SK-N-SH treated with all-trans-retinoic acid at 6 μM for 48 hours (cell line): ENCODE data around the gene RPGRIP1L.

Source experiments
- ATAC-seq: fragments of 200-7000 bp; cut with Tn5 transposase; 3 replicates; pipeline ENCODE4 v1.9.1; 2020; ENCODE audit warnings: mild to moderate bottlenecking, moderate library complexity
- ARNTL ChIP-seq: fragments of 450-650 bp; formaldehyde crosslinking; IDR thresholded peaks from 2 replicates; pipeline ENCODE4 v1.5.0; 2020; ENCODE audit warnings: low read depth, mild to moderate bottlenecking, moderate library complexity, borderline replicate concordance
- BACH2 ChIP-seq: fragments of 250-450 bp; sonication (Bioruptor Pico); IDR thresholded peaks from 2 replicates; pipeline ENCODE4 v1.9.0; 2021; ENCODE audit warnings: mild to moderate bottlenecking, borderline replicate concordance
- CSDC2 ChIP-seq: fragments of 250-450 bp; sonication (Bioruptor Pico); IDR thresholded peaks from 2 replicates; pipeline ENCODE4 v1.5.0; 2020; ENCODE audit warnings: mild to moderate bottlenecking, moderate library complexity
- ESRRG ChIP-seq: fragments of 250-450 bp; sonication (Bioruptor Pico); IDR thresholded peaks from 2 replicates; pipeline ENCODE4 v1.6.1; 2021; ENCODE audit warnings: mild to moderate bottlenecking
- ISL1 ChIP-seq: fragments of 250-450 bp; sonication (Bioruptor Pico); IDR thresholded peaks from 2 replicates; pipeline ENCODE4 v2.1.2; 2022; ENCODE audit warnings: mild to moderate bottlenecking, moderate library complexity
- OSR1 ChIP-seq: fragments of 250-450 bp; sonication (Bioruptor Pico); IDR thresholded peaks from 2 replicates; pipeline ENCODE4 v1.8.0; 2022; ENCODE audit warnings: moderate library complexity, mild to moderate bottlenecking, inconsistent platforms
- PPARA ChIP-seq: fragments of 250-450 bp; sonication (Bioruptor Pico); IDR thresholded peaks from 2 replicates; pipeline ENCODE4 v1.5.0; 2020; ENCODE audit warnings: mild to moderate bottlenecking, borderline replicate concordance
- RARB ChIP-seq: fragments of 250-450 bp; sonication (Bioruptor Pico); IDR thresholded peaks from 2 replicates; pipeline ENCODE4 v1.8.0; 2021; ENCODE audit warnings: mild to moderate bottlenecking, moderate library complexity
- SNAI2 ChIP-seq: fragments of 250-450 bp; sonication (Bioruptor Pico); IDR thresholded peaks from 2 replicates; pipeline ENCODE4 v1.5.0; 2020; ENCODE audit warnings: mild to moderate bottlenecking, moderate library complexity
- TCF4 ChIP-seq: fragments of 250-450 bp; sonication (Bioruptor Pico); IDR thresholded peaks from 2 replicates; pipeline ENCODE4 v1.8.0; 2021; ENCODE audit warnings: mild to moderate bottlenecking, moderate library complexity, borderline replicate concordance
- TOX ChIP-seq: fragments of 250-450 bp; sonication (Bioruptor Pico); IDR thresholded peaks from 2 replicates; pipeline ENCODE4 v1.8.0; 2021; ENCODE audit warnings: mild to moderate bottlenecking, moderate library complexity, borderline replicate concordance
- ZFP3 ChIP-seq: fragments of 250-450 bp; sonication (Bioruptor Pico); IDR thresholded peaks from 2 replicates; pipeline ENCODE4 v1.5.0; 2020; ENCODE audit warnings: mild to moderate bottlenecking, moderate library complexity
- ZFP30 ChIP-seq: fragments of 450-650 bp; formaldehyde crosslinking; IDR thresholded peaks from 2 replicates; pipeline ENCODE4 v1.5.0; 2022; ENCODE audit warnings: mild to moderate bottlenecking, moderate library complexity
- ZNF565 ChIP-seq: fragments of 450-650 bp; formaldehyde crosslinking; conservative IDR thresholded peaks from 2 replicates; pipeline ENCODE4 v1.5.0; 2020; ENCODE audit warnings: low read depth, mild to moderate bottlenecking, moderate library complexity
- ZNF70 ChIP-seq: fragments of 450-650 bp; formaldehyde crosslinking; IDR thresholded peaks from 2 replicates; pipeline ENCODE4 v1.5.0; 2020; ENCODE audit warnings: mild to moderate bottlenecking, moderate library complexity
- ZNF8 ChIP-seq: fragments of 450-650 bp; formaldehyde crosslinking; IDR thresholded peaks from 2 replicates; pipeline ENCODE4 v1.5.0; 2020; ENCODE audit warnings: mild to moderate bottlenecking, moderate library complexity
- TF ChIP-seq, protein P1 (sequence below): fragments of 250-450 bp; sonication (Bioruptor Pico); IDR thresholded peaks from 2 replicates; pipeline ENCODE4 v1.5.1; 2021; ENCODE audit warnings: mild to moderate bottlenecking, moderate library complexity
- TF ChIP-seq, protein P2 (sequence below): fragments of 250-450 bp; sonication (Bioruptor Pico); IDR thresholded peaks from 2 replicates; pipeline ENCODE4 v1.5.1; 2020; ENCODE audit warnings: low read depth, mild to moderate bottlenecking, moderate library complexity
- TF ChIP-seq, protein P3 (sequence below): fragments of 250-450 bp; sonication (Bioruptor Pico); IDR thresholded peaks from 2 replicates; pipeline ENCODE4 v1.8.0; 2021; ENCODE audit warnings: low read depth, mild to moderate bottlenecking, moderate library complexity, borderline replicate concordance
- TF ChIP-seq, protein P4 (sequence below): fragments of 250-450 bp; sonication (Bioruptor Pico); IDR thresholded peaks from 2 replicates; pipeline ENCODE4 v1.8.0; 2020; ENCODE audit warnings: mild to moderate bottlenecking, moderate library complexity, borderline replicate concordance
- TF ChIP-seq, protein P5 (sequence below): fragments of 250-450 bp; sonication (Bioruptor Pico); IDR thresholded peaks from 2 replicates; pipeline ENCODE4 v1.5.0; 2020; ENCODE audit warnings: mild to moderate bottlenecking, moderate library complexity

RPGRIP1L gene

DNA sequence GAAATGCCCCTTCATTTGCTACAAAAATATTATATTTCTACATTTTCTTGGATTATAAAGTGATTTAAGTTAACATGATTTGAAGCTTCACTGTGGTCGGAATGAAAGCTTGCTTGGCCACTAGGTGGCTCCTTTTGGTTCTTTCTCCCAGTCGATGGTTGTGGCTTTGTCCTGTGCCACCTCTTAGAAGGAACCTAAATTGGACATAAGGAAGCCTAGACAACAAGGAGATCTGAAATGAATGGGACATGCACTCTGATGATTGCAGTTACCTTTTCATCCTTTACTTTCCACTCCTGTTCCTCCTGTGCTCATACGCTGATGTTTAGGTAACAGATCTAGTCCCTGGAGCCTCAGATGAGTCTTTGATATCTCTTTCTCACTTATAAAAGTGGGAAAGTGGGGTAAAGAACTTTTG lies 39.5 kb upstream of the RPGRIP1L start:
- TF ChIP-seq, protein P1, sequence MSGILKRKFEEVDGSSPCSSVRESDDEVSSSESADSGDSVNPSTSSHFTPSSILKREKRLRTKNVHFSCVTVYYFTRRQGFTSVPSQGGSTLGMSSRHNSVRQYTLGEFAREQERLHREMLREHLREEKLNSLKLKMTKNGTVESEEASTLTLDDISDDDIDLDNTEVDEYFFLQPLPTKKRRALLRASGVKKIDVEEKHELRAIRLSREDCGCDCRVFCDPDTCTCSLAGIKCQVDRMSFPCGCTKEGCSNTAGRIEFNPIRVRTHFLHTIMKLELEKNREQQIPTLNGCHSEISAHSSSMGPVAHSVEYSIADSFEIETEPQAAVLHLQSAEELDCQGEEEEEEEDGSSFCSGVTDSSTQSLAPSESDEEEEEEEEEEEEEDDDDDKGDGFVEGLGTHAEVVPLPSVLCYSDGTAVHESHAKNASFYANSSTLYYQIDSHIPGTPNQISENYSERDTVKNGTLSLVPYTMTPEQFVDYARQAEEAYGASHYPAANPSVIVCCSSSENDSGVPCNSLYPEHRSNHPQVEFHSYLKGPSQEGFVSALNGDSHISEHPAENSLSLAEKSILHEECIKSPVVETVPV (CRISPR knock-in tag), result no peak
- TF ChIP-seq RARB (CRISPR knock-in tag) (no peak), TCF4 (CRISPR knock-in tag) (no peak), ZFP3 (CRISPR knock-in tag) (no peak), ZNF8 (CRISPR knock-in tag) (no peak), ARNTL (CRISPR knock-in tag) (no peak), ZNF70 (CRISPR knock-in tag) (no peak), BACH2 (no peak)
- TF ChIP-seq, protein P2, sequence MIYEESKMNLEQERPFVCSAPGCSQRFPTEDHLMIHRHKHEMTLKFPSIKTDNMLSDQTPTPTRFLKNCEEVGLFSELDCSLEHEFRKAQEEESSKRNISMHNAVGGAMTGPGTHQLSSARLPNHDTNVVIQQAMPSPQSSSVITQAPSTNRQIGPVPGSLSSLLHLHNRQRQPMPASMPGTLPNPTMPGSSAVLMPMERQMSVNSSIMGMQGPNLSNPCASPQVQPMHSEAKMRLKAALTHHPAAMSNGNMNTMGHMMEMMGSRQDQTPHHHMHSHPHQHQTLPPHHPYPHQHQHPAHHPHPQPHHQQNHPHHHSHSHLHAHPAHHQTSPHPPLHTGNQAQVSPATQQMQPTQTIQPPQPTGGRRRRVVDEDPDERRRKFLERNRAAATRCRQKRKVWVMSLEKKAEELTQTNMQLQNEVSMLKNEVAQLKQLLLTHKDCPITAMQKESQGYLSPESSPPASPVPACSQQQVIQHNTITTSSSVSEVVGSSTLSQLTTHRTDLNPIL (CRISPR knock-in tag), result no peak
- TF ChIP-seq, protein P3, sequence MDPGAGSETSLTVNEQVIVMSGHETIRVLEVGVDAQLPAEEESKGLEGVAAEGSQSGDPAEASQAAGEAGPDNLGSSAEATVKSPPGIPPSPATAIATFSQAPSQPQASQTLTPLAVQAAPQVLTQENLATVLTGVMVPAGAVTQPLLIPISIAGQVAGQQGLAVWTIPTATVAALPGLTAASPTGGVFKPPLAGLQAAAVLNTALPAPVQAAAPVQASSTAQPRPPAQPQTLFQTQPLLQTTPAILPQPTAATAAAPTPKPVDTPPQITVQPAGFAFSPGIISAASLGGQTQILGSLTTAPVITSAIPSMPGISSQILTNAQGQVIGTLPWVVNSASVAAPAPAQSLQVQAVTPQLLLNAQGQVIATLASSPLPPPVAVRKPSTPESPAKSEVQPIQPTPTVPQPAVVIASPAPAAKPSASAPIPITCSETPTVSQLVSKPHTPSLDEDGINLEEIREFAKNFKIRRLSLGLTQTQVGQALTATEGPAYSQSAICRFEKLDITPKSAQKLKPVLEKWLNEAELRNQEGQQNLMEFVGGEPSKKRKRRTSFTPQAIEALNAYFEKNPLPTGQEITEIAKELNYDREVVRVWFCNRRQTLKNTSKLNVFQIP (CRISPR knock-in tag), result no peak
- peak; percentile 62 for ATAC-seq

DNA sequence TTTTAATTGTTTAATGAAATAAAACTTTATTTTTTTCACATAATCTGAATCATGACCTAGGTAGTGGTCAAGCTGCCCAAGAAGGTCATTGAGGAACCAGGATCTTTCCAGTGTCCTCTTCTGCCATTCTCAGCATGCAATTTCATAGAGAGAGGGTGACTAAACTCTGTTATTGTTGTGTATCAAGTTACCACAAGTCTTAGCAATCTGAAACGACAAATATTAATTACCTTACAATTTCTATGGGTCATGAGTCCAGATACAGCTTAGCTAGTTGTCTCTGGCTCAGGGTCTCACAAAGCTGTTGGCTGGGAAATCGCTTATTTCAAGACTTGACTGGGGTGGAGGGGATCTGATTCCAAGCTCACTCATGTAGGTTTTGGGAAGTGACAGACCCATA lies 37.9 kb upstream of the RPGRIP1L start:
- TF ChIP-seq CSDC2, result no peak
- TF ChIP-seq OSR1 (CRISPR knock-in tag), result no peak
- no peak for TF ChIP-seq TCF4 (CRISPR knock-in tag)
- no peak for TF ChIP-seq ZNF8 (CRISPR knock-in tag)
- no peak for TF ChIP-seq BACH2
- TF ChIP-seq, protein P2 (CRISPR knock-in tag), result no peak
- TF ChIP-seq SNAI2 (CRISPR knock-in tag), result no peak
- TF ChIP-seq ZNF565 (CRISPR knock-in tag), result no peak
- no peak for TF ChIP-seq TOX (CRISPR knock-in tag)
- no peak for TF ChIP-seq PPARA
- no peak for TF ChIP-seq ZNF70 (CRISPR knock-in tag)
- TF ChIP-seq ESRRG (CRISPR knock-in tag), result no peak
- TF ChIP-seq, protein P4, sequence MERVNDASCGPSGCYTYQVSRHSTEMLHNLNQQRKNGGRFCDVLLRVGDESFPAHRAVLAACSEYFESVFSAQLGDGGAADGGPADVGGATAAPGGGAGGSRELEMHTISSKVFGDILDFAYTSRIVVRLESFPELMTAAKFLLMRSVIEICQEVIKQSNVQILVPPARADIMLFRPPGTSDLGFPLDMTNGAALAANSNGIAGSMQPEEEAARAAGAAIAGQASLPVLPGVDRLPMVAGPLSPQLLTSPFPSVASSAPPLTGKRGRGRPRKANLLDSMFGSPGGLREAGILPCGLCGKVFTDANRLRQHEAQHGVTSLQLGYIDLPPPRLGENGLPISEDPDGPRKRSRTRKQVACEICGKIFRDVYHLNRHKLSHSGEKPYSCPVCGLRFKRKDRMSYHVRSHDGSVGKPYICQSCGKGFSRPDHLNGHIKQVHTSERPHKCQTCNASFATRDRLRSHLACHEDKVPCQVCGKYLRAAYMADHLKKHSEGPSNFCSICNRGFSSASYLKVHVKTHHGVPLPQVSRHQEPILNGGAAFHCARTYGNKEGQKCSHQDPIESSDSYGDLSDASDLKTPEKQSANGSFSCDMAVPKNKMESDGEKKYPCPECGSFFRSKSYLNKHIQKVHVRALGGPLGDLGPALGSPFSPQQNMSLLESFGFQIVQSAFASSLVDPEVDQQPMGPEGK (CRISPR knock-in tag), result no peak
- TF ChIP-seq ZFP30 (CRISPR knock-in tag), result no peak
- TF ChIP-seq, protein P5, sequence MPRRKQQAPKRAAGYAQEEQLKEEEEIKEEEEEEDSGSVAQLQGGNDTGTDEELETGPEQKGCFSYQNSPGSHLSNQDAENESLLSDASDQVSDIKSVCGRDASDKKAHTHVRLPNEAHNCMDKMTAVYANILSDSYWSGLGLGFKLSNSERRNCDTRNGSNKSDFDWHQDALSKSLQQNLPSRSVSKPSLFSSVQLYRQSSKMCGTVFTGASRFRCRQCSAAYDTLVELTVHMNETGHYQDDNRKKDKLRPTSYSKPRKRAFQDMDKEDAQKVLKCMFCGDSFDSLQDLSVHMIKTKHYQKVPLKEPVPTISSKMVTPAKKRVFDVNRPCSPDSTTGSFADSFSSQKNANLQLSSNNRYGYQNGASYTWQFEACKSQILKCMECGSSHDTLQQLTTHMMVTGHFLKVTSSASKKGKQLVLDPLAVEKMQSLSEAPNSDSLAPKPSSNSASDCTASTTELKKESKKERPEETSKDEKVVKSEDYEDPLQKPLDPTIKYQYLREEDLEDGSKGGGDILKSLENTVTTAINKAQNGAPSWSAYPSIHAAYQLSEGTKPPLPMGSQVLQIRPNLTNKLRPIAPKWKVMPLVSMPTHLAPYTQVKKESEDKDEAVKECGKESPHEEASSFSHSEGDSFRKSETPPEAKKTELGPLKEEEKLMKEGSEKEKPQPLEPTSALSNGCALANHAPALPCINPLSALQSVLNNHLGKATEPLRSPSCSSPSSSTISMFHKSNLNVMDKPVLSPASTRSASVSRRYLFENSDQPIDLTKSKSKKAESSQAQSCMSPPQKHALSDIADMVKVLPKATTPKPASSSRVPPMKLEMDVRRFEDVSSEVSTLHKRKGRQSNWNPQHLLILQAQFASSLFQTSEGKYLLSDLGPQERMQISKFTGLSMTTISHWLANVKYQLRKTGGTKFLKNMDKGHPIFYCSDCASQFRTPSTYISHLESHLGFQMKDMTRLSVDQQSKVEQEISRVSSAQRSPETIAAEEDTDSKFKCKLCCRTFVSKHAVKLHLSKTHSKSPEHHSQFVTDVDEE (CRISPR knock-in tag), result no peak
- TF ChIP-seq ISL1 (CRISPR knock-in tag), result no peak
- no peak for TF ChIP-seq RARB (CRISPR knock-in tag)
- TF ChIP-seq, protein P1 (CRISPR knock-in tag), result no peak
- TF ChIP-seq, protein P3 (CRISPR knock-in tag), result no peak
- no peak for TF ChIP-seq ZFP3 (CRISPR knock-in tag)
- ATAC-seq, result no peak
